Memory B cell (primary cell): ENCODE measurements around the gene PATL2.
"Not testable (repeated sequence)": the region's sequence is repeated elsewhere in the genome, so short reads cannot be mapped to it uniquely, and the experiment has no call there.

ENCODE experiments used
- ATAC-seq: fragments of 150-1000 bp; cut with Tn5 transposase; 2 replicates; pipeline ENCODE4 v1.10.0; 2021; ENCODE audit warnings: low read depth, mild to moderate bottlenecking, moderate library complexity
- DNase-seq, 2 donors: peaks; one replicate each; pipeline ENCODE4 v3.0.0; 2022; ENCODE audit warnings: low spot score in 2 of 2
- H3K27ac Mint-ChIP-seq: one replicate; pipeline ENCODE4 v1.8.0; 2022; ENCODE audit warnings: mild to moderate bottlenecking, moderate library complexity, mixed read lengths
- H3K27me3 Mint-ChIP-seq: one replicate; pipeline ENCODE4 v1.8.0; 2022; ENCODE audit warnings: mixed read lengths
- H3K36me3 Mint-ChIP-seq: one replicate; pipeline ENCODE4 v1.8.0; 2022; ENCODE audit warnings: mild to moderate bottlenecking, mixed read lengths
- H3K4me1 Mint-ChIP-seq: one replicate; pipeline ENCODE4 v1.8.0; 2022; ENCODE audit warnings: mixed read lengths
- H3K4me3 Mint-ChIP-seq: one replicate; pipeline ENCODE4 v1.8.0; 2022; ENCODE audit warnings: mild to moderate bottlenecking, moderate library complexity, mixed read lengths
- H3K9me3 Mint-ChIP-seq: one replicate; pipeline ENCODE4 v1.8.0; 2022; ENCODE audit warnings: mixed read lengths

Gene PATL2

GRCh38 chr15:44662478-44663409, 48.4 kb downstream of the PATL2 start:
- H3K27ac Mint-ChIP-seq: peak overlapping the region; percentile 96
- peak; percentile 67 for ATAC-seq
- H3K4me1 Mint-ChIP-seq: peaks cover 33% of the 10 kb centered on the region
- peak overlapping the region; percentile 99 for H3K4me3 Mint-ChIP-seq
- H3K27me3 Mint-ChIP-seq: no peaks in the 10 kb centered on the region
- no peaks in the 10 kb centered on the region for H3K9me3 Mint-ChIP-seq
- peaks cover 8% of the 10 kb centered on the region for H3K36me3 Mint-ChIP-seq
- peak; percentile 76 to 81 for DNase-seq

- peak overlapping the region; percentile 96 for H3K27ac Mint-ChIP-seq
- H3K4me3 Mint-ChIP-seq: peak overlapping the region; percentile 62
- peaks cover 12% of the 10 kb centered on the region for H3K36me3 Mint-ChIP-seq
- no peak for DNase-seq
- H3K9me3 Mint-ChIP-seq: no peaks in the 10 kb centered on the region
- H3K27me3 Mint-ChIP-seq: no peaks in the 10 kb centered on the region
- peaks cover 25% of the 10 kb centered on the region for H3K4me1 Mint-ChIP-seq
- ATAC-seq: no peak
Observed at GRCh38 chr15:44661576-44661975, 49.5 kb downstream of the PATL2 start.

GRCh38 chr15:44659056-44659455, 52.1 kb downstream of the PATL2 start:
- no peaks in the 10 kb centered on the region for H3K27me3 Mint-ChIP-seq
- ATAC-seq: no peak
- no peak for DNase-seq
- peaks cover 20% of the 10 kb centered on the region for H3K4me1 Mint-ChIP-seq
- peak overlapping the region; percentile 35 for H3K27ac Mint-ChIP-seq
- no peaks in the 10 kb centered on the region for H3K9me3 Mint-ChIP-seq
- H3K36me3 Mint-ChIP-seq: peaks cover 22% of the 10 kb centered on the region
- no peak overlapping the region for H3K4me3 Mint-ChIP-seq

- H3K36me3 Mint-ChIP-seq: peaks cover 30% of the 10 kb centered on the region
- H3K27me3 Mint-ChIP-seq: no peaks in the 10 kb centered on the region
- H3K4me1 Mint-ChIP-seq: peaks cover 23% of the 10 kb centered on the region
- no peak for ATAC-seq
- H3K4me3 Mint-ChIP-seq: no peak overlapping the region
- DNase-seq: no peak
- no peaks in the 10 kb centered on the region for H3K9me3 Mint-ChIP-seq
- no peak overlapping the region for H3K27ac Mint-ChIP-seq
Observed at GRCh38 chr15:44657378-44657777, 53.7 kb downstream of the PATL2 start.

GRCh38 chr15:44656913-44657312, 54.2 kb downstream of the PATL2 start:
- no peak overlapping the region for H3K27ac Mint-ChIP-seq
- peaks cover 30% of the 10 kb centered on the region for H3K36me3 Mint-ChIP-seq
- H3K9me3 Mint-ChIP-seq: no peaks in the 10 kb centered on the region
- H3K4me1 Mint-ChIP-seq: peaks cover 22% of the 10 kb centered on the region
- ATAC-seq (no peak), DNase-seq (no peak)
- no peaks in the 10 kb centered on the region for H3K27me3 Mint-ChIP-seq
- no peak overlapping the region for H3K4me3 Mint-ChIP-seq

GRCh38 chr15:44656298-44656697, 54.8 kb downstream of the PATL2 start:
- H3K4me3 Mint-ChIP-seq: no peak overlapping the region
- ATAC-seq (no peak), DNase-seq (no peak)
- H3K4me1 Mint-ChIP-seq: peaks cover 20% of the 10 kb centered on the region
- H3K27ac Mint-ChIP-seq: peak overlapping the region; percentile 22
- no peaks in the 10 kb centered on the region for H3K27me3 Mint-ChIP-seq
- H3K9me3 Mint-ChIP-seq: no peaks in the 10 kb centered on the region
- H3K36me3 Mint-ChIP-seq: peaks cover 35% of the 10 kb centered on the region

GRCh38 chr15:44654858-44655257, 56.3 kb downstream of the PATL2 start:
- H3K27ac Mint-ChIP-seq: no peak overlapping the region

GRCh38 chr15:44647637-44648036, 63.5 kb downstream of the PATL2 start:
- H3K4me3 Mint-ChIP-seq: no peak overlapping the region
- H3K4me1 Mint-ChIP-seq: peaks cover 32% of the 10 kb centered on the region
- DNase-seq (no peak), ATAC-seq (no peak)
- peak overlapping the region; percentile 41 for H3K27ac Mint-ChIP-seq
- no peaks in the 10 kb centered on the region for H3K27me3 Mint-ChIP-seq
- H3K36me3 Mint-ChIP-seq: peaks cover 43% of the 10 kb centered on the region
- H3K9me3 Mint-ChIP-seq: peaks cover 7% of the 10 kb centered on the region

More at GRCh38 chr15:44654858-44655257, 56.3 kb downstream of the PATL2 start:
- Mint-ChIP-seq H3K9me3 (no peaks in the 10 kb centered on the region), H3K27me3 (no peaks in the 10 kb centered on the region), H3K36me3 (peaks cover 37% of the 10 kb centered on the region), H3K4me3 (no peak overlapping the region), H3K4me1 (peaks cover 16% of the 10 kb centered on the region)
- DNase-seq (no peak), ATAC-seq (no peak)

- DNase-seq (no peak), ATAC-seq (no peak)
- Mint-ChIP-seq H3K9me3 (peaks cover 7% of the 10 kb centered on the region), H3K27me3 (no peaks in the 10 kb centered on the region), H3K36me3 (peaks cover 45% of the 10 kb centered on the region), H3K27ac (peak overlapping the region; percentile 64), H3K4me1 (peaks cover 32% of the 10 kb centered on the region), H3K4me3 (no peak overlapping the region)
Observed at GRCh38 chr15:44647036-44647435, 64.1 kb downstream of the PATL2 start.

- ATAC-seq (no peak), DNase-seq (no peak)
- H3K36me3 Mint-ChIP-seq: peaks cover 43% of the 10 kb centered on the region
- H3K27me3 Mint-ChIP-seq: no peaks in the 10 kb centered on the region
- no peak overlapping the region for H3K4me3 Mint-ChIP-seq
- peaks cover 34% of the 10 kb centered on the region for H3K4me1 Mint-ChIP-seq
- H3K27ac Mint-ChIP-seq: peak overlapping the region; percentile 64
- H3K9me3 Mint-ChIP-seq: peaks cover 7% of the 10 kb centered on the region
Observed at GRCh38 chr15:44646460-44646859, 64.7 kb downstream of the PATL2 start.

GRCh38 chr15:44641651-44642050, 69.5 kb downstream of the PATL2 start:
- H3K27ac Mint-ChIP-seq: no peak overlapping the region
- no peak for DNase-seq
- H3K4me1 Mint-ChIP-seq: peaks cover 37% of the 10 kb centered on the region
- H3K9me3 Mint-ChIP-seq: peaks cover 7% of the 10 kb centered on the region
- no peak for ATAC-seq
- H3K36me3 Mint-ChIP-seq: peaks cover 36% of the 10 kb centered on the region
- no peak overlapping the region for H3K4me3 Mint-ChIP-seq
- H3K27me3 Mint-ChIP-seq: no peaks in the 10 kb centered on the region

GRCh38 chr15:44636976-44637375, 74.1 kb downstream of the PATL2 start:
- Mint-ChIP-seq H3K9me3 (no peaks in the 10 kb centered on the region), H3K4me3 (no peak overlapping the region), H3K4me1 (peaks cover 8% of the 10 kb centered on the region), H3K36me3 (peaks cover 28% of the 10 kb centered on the region), H3K27me3 (no peaks in the 10 kb centered on the region), H3K27ac (no peak overlapping the region)
- DNase-seq (no peak), ATAC-seq (no peak)

GRCh38 chr15:44633603-44634002, 77.5 kb downstream of the PATL2 start:
- peaks cover 29% of the 10 kb centered on the region for H3K36me3 Mint-ChIP-seq
- H3K4me3 Mint-ChIP-seq: no peak overlapping the region
- H3K4me1 Mint-ChIP-seq: peaks cover 4% of the 10 kb centered on the region

GRCh38 chr15:44625286-44625685, 85.8 kb downstream of the PATL2 start:
- H3K36me3 Mint-ChIP-seq: peaks cover 39% of the 10 kb centered on the region

More at GRCh38 chr15:44633603-44634002, 77.5 kb downstream of the PATL2 start:
- ATAC-seq: no peak
- no peak for DNase-seq
- Mint-ChIP-seq H3K9me3 (no peaks in the 10 kb centered on the region), H3K27me3 (no peaks in the 10 kb centered on the region), H3K27ac (no peak overlapping the region)

More at GRCh38 chr15:44625286-44625685, 85.8 kb downstream of the PATL2 start:
- H3K4me3 Mint-ChIP-seq, H3K27me3 Mint-ChIP-seq, H3K4me1 Mint-ChIP-seq, DNase-seq, H3K9me3 Mint-ChIP-seq: not testable (repeated sequence)
- ATAC-seq: peak; percentile 59
- peak overlapping the region; percentile 61 for H3K27ac Mint-ChIP-seq
